Glutamatergic neuron (in vitro differentiated cells): ENCODE data around the gene FYCO1. TPM values are rescaled to one million over a fixed set of nuclear protein-coding genes. Genes with fewer than 3 reads are reported as not detected.

Source experiments
- DNase-seq: peaks from one replicate; pipeline ENCODE4 v3.0.0; 2022
- H3K27ac Mint-ChIP-seq: one replicate; pipeline ENCODE4 v1.8.0; 2020; ENCODE audit warnings: mild to moderate bottlenecking, mixed read lengths, inconsistent platforms; ENCODE audit not compliant: unreplicated experiment
- H3K27me3 Mint-ChIP-seq: one replicate; pipeline ENCODE4 v1.8.0; 2020; ENCODE audit warnings: mild to moderate bottlenecking, moderate library complexity, mixed read lengths, inconsistent platforms; ENCODE audit not compliant: unreplicated experiment
- H3K36me3 Mint-ChIP-seq: one replicate; pipeline ENCODE4 v1.8.0; 2020; ENCODE audit warnings: mild to moderate bottlenecking, mixed read lengths, inconsistent platforms; ENCODE audit not compliant: unreplicated experiment
- H3K4me1 Mint-ChIP-seq: one replicate; pipeline ENCODE4 v1.8.0; 2020; ENCODE audit warnings: mild to moderate bottlenecking, low read depth, mixed read lengths, inconsistent platforms; ENCODE audit not compliant: unreplicated experiment
- H3K4me3 Mint-ChIP-seq: one replicate; pipeline ENCODE4 v1.8.0; 2020; ENCODE audit warnings: mild to moderate bottlenecking, mixed read lengths, inconsistent platforms; ENCODE audit not compliant: unreplicated experiment
- H3K9me3 Mint-ChIP-seq: one replicate; pipeline ENCODE4 v1.8.0; 2020; ENCODE audit warnings: mild to moderate bottlenecking, moderate library complexity, mixed read lengths, inconsistent platforms; ENCODE audit not compliant: unreplicated experiment
- CTCF ChIP-seq: fragments of 200-600 bp; sonication (generic); IDR thresholded peaks from one replicate; pipeline ENCODE4 v1.5.0; 2021; ENCODE audit not compliant: partially characterized antibody, unreplicated experiment
- total RNA-seq: library from RNA; stranded (reverse); fragmentation: NEBNext Ultra II Directional; extraction: Animal tissue kit (Norgen Biotek cat#: 25700); gene quantifications from one replicate; pipeline ENCODE4 v1.2.1, GENCODE V29; 2021; ENCODE audit not compliant: unreplicated experiment

FYCO1 gene
- total RNA-seq, 1 donor from 2014 or later, result 3.8 TPM

GRCh38 chr3:45992133-45992729, 3.4 kb downstream of the FYCO1 start:
- Mint-ChIP-seq H3K27me3 (peaks cover 1% of the 10 kb centered on the region), H3K4me3 (no peak overlapping the region), H3K4me1 (peaks cover 13% of the 10 kb centered on the region), H3K36me3 (no peaks in the 10 kb centered on the region), H3K9me3 (peaks cover 2% of the 10 kb centered on the region), H3K27ac (no peak overlapping the region)
- DNase-seq, result no peak
- no peak for TF ChIP-seq CTCF

- H3K27me3 Mint-ChIP-seq, result no peaks in the 10 kb centered on the region
- no peak for DNase-seq
- no peak overlapping the region for H3K27ac Mint-ChIP-seq
- H3K36me3 Mint-ChIP-seq, result no peaks in the 10 kb centered on the region
- TF ChIP-seq CTCF, result no peak
- H3K4me1 Mint-ChIP-seq, result peaks cover 13% of the 10 kb centered on the region
- peaks cover 2% of the 10 kb centered on the region for H3K9me3 Mint-ChIP-seq
- no peak overlapping the region for H3K4me3 Mint-ChIP-seq
These were observed 4.3 kb downstream of the FYCO1 start for GRCh38 chr3:45991341-45991740.

GRCh38 chr3:45990181-45990580, 5.4 kb downstream of the FYCO1 start:
- DNase-seq, result no peak
- TF ChIP-seq CTCF, result no peak
- H3K9me3 Mint-ChIP-seq, result peaks cover 2% of the 10 kb centered on the region
- peaks cover 13% of the 10 kb centered on the region for H3K4me1 Mint-ChIP-seq
- no peaks in the 10 kb centered on the region for H3K27me3 Mint-ChIP-seq
- H3K4me3 Mint-ChIP-seq, result no peak overlapping the region
- no peak overlapping the region for H3K27ac Mint-ChIP-seq
- no peaks in the 10 kb centered on the region for H3K36me3 Mint-ChIP-seq

GRCh38 chr3:45988804-45989203, 6.8 kb downstream of the FYCO1 start:
- TF ChIP-seq CTCF, result no peak
- Mint-ChIP-seq H3K9me3 (peaks cover 2% of the 10 kb centered on the region), H3K27ac (no peak overlapping the region), H3K36me3 (no peaks in the 10 kb centered on the region), H3K4me3 (no peak overlapping the region), H3K27me3 (no peaks in the 10 kb centered on the region), H3K4me1 (peaks cover 11% of the 10 kb centered on the region)
- DNase-seq, result no peak

GRCh38 chr3:45988362-45988761, 7.3 kb downstream of the FYCO1 start:
- TF ChIP-seq CTCF, result no peak
- Mint-ChIP-seq H3K27me3 (peaks cover under 1% of the 10 kb centered on the region), H3K27ac (no peak overlapping the region), H3K4me3 (no peak overlapping the region), H3K36me3 (no peaks in the 10 kb centered on the region), H3K9me3 (peaks cover 2% of the 10 kb centered on the region), H3K4me1 (peaks cover 10% of the 10 kb centered on the region)
- DNase-seq, result no peak
